K562 (cell line): ENCODE results near the gene PLOD1. TPM values are rescaled to one million over a fixed set of nuclear protein-coding genes. Genes with fewer than 3 reads are reported as not detected.
"Not testable (repeated sequence)": the region's sequence is repeated elsewhere in the genome, so short reads cannot be mapped to it uniquely, and the experiment has no call there.

ENCODE experiments used
- ATAC-seq: fragments of 200-7000 bp; cut with Tn5 transposase; 3 replicates; pipeline ENCODE4 v1.9.1; 2020; ENCODE audit warnings: moderate library complexity
- BruUV-seq: library from RNA; stranded (reverse); fragments of 400-500 nt; replicated peaks from 2 replicates; lab custom pipeline; 2021; lab: Mats Ljungman, UMichigan
- CTCF ChIA-PET: fragments of 300-600 bp; formaldehyde crosslinking; extraction: SDS; loops from one replicate; lab custom pipeline; 2021; ENCODE audit warnings: low intra/inter-chr PET ratio; lab: Yijun Ruan, JAX
- POLR2A ChIA-PET: fragments of 300-600, 350-650 bp; sonication (Branson Sonifier 250); formaldehyde crosslinking; extraction: SDS; loops from one replicate; lab custom pipeline; 2021; ENCODE audit warnings: antibody characterized with exemption, inconsistent platforms; lab: Yijun Ruan, JAX
- DNase-seq, 4 experiments: peaks; one replicate each; pipeline versions ENCODE4 v3.0.0 to v3.0.0-alpha.2; 2011 to 2018; ENCODE audit warnings: low spot score in 3 of 4, mixed read lengths in 3 of 4; ENCODE audit errors: extremely low read depth in 1 of 4
- FAIRE-seq: peaks from 2 replicates; lab custom pipeline; 2011; peaks lifted over from hg19 to GRCh38; lab: Jason Lieb, UNC
- H2AFZ ChIP-seq: 2 replicates; pipeline ENCODE4 v1.6.0; 2011; ENCODE audit warnings: low read depth, low read length, control low read depth, inconsistent platforms
- H3K27ac ChIP-seq: fragments of 200-600 bp; 3 replicates; pipeline ENCODE4 v1.8.0; 2011; ENCODE audit warnings: low read depth, mild to moderate bottlenecking, control low read depth, inconsistent platforms, low read length, moderate library complexity, mixed read lengths; ENCODE audit errors: extremely low read depth
- H3K27me3 ChIP-seq, 2 experiments: fragments of 300-600 bp in 1 of 2; 2 replicates in 1 of 2; 3 replicates in 1 of 2; pipeline versions ENCODE4 v1.6.0 to v1.8.0; 2011; ENCODE audit warnings: inconsistent platforms in 2 of 2, low read length in 2 of 2, mild to moderate bottlenecking in 1 of 2, mixed read lengths in 1 of 2, moderate library complexity in 1 of 2; ENCODE audit not compliant: control insufficient read depth in 2 of 2, insufficient read depth in 2 of 2
- H3K36me3 ChIP-seq: fragments of 300-600 bp; 3 replicates; pipeline ENCODE4 v1.8.0; 2011; ENCODE audit warnings: mild to moderate bottlenecking, low read length, inconsistent platforms; ENCODE audit not compliant: control insufficient read depth, insufficient read depth
- H3K4me1 ChIP-seq, 2 experiments: fragments of 200-600 bp in 1 of 2; replicated peaks in 1 of 2; 2 replicates in 1 of 2; 3 replicates in 1 of 2; pipeline versions ENCODE4 v1.5.1 to v1.8.0; 2011; ENCODE audit warnings: inconsistent platforms in 2 of 2, low read length in 2 of 2, mild to moderate bottlenecking in 1 of 2, mixed read lengths in 1 of 2, moderate library complexity in 1 of 2; ENCODE audit not compliant: control insufficient read depth in 2 of 2, insufficient read depth in 2 of 2
- H3K4me2 ChIP-seq: 2 replicates; pipeline ENCODE4 v1.6.1; 2011; ENCODE audit warnings: low read length, control low read depth, inconsistent platforms, mixed read lengths; ENCODE audit not compliant: insufficient read depth
- H3K4me3 ChIP-seq: fragments of 200-600 bp; sonication (generic), shearing (Covaris generic); 2 replicates; pipeline ENCODE4 v1.5.1; 2016; ENCODE audit warnings: control low read depth, inconsistent platforms
- H3K79me2 ChIP-seq: fragments of 200-600 bp; 3 replicates; pipeline ENCODE4 v1.8.0; 2011; ENCODE audit warnings: low read length, inconsistent platforms; ENCODE audit not compliant: control insufficient read depth, insufficient read depth
- H3K9ac ChIP-seq, 2 experiments: 2 replicates each; pipeline versions ENCODE4 v1.6.0 to v1.6.1; 2011; ENCODE audit warnings: low read depth in 2 of 2, low read length in 2 of 2, control low read depth in 1 of 2, inconsistent platforms in 1 of 2, mild to moderate bottlenecking in 1 of 2, mixed read lengths in 1 of 2; ENCODE audit not compliant: insufficient read depth in 1 of 2
- H3K9me1 ChIP-seq: one replicate; pipeline ENCODE4 v1.6.0; 2011; ENCODE audit warnings: inconsistent platforms, mild to moderate bottlenecking, low read length, moderate library complexity; ENCODE audit not compliant: control insufficient read depth, insufficient read depth
- H3K9me3 ChIP-seq: replicated peaks from 2 replicates; pipeline ENCODE4 v1.5.1; 2011; ENCODE audit warnings: low read depth, low read length, inconsistent platforms; ENCODE audit not compliant: control insufficient read depth, insufficient read depth
- H4K20me1 ChIP-seq: replicated peaks from 2 replicates; pipeline ENCODE4 v1.6.1; 2011; ENCODE audit warnings: low read length, inconsistent platforms, mixed read lengths; ENCODE audit not compliant: control insufficient read depth, insufficient read depth
- DPF2 ChIP-seq: fragments of 450-650 bp; IDR thresholded peaks from 2 replicates; pipeline ENCODE4 v1.6.1; 2016
- FOXK1 ChIP-seq: sonication (generic); formaldehyde crosslinking; IDR thresholded peaks from 2 replicates; pipeline ENCODE4 v1.8.0; 2022; ENCODE audit warnings: missing genetic modification reagents, mild to moderate bottlenecking, borderline replicate concordance
- NONO ChIP-seq, 2 experiments: fragments of 200-400 bp in 1 of 2; fragments of 450-650 bp in 1 of 2; formaldehyde crosslinking in 1 of 2; IDR thresholded peaks; 2 replicates each; pipeline ENCODE4 v1.6.1; 2017; ENCODE audit warnings: low read depth in 2 of 2, mild to moderate bottlenecking in 2 of 2, moderate library complexity in 2 of 2, low read length in 1 of 2
- PHF8 ChIP-seq: fragments of 200-600 bp; sonication (generic); IDR thresholded peaks from 2 replicates; pipeline ENCODE4 v1.6.1; 2012; ENCODE audit warnings: mixed run types, mild to moderate bottlenecking, inconsistent platforms, low read length, moderate library complexity, borderline replicate concordance
- RBBP5 ChIP-seq: fragments of 200-600 bp; sonication (generic); IDR thresholded peaks from 2 replicates; pipeline ENCODE4 v1.6.1; 2012; ENCODE audit warnings: borderline replicate concordance, mild to moderate bottlenecking, low read length, control low read depth, inconsistent platforms; ENCODE audit not compliant: insufficient read depth, poor library complexity, severe bottlenecking
- SMAD4 ChIP-seq: fragments of 250-450 bp; sonication (Bioruptor Pico); conservative IDR thresholded peaks from 2 replicates; pipeline ENCODE4 v1.8.0; 2021; ENCODE audit warnings: inconsistent platforms, mild to moderate bottlenecking, moderate library complexity
- YBX1 ChIP-seq: fragments of 450-650 bp; IDR thresholded peaks from 2 replicates; pipeline ENCODE4 v1.7.1; 2016; ENCODE audit warnings: mild to moderate bottlenecking
- ZFX ChIP-seq: sonication (generic); formaldehyde crosslinking; IDR thresholded peaks from 2 replicates; pipeline ENCODE4 v1.8.0; 2022; ENCODE audit warnings: mild to moderate bottlenecking, missing genetic modification reagents, moderate library complexity
- WGBS: fragments of 100-300 bp; shearing (Covaris generic); methylation state at CpG from one replicate; pipeline ENCODE4 v1.1.6; 2016; ENCODE audit warnings: low coverage, mixed read lengths; ENCODE audit not compliant: insufficient coverage; ENCODE audit errors: missing lambda C conversion rate; 5-methylcytosine and 5-hydroxymethylcytosine counted together
- in situ Hi-C: fragments of 300-500 bp; cut with MboI; formaldehyde crosslinking; loops from 4 replicates; pipeline ENCODE4 v1.15.0; 2018; ENCODE audit warnings: inconsistent platforms, mixed read lengths
- intact Hi-C: fragments of 100-400 bp; cut with micrococcal nuclease; formaldehyde crosslinking; loops from 2 replicates; pipeline ENCODE4 v1.14.2; 2022
- polyA plus RNA-seq, 8 experiments: library from polyadenylated mRNA; depleted of rRNA in 4 of 8; stranded (reverse) in 5 of 8; unstranded in 3 of 8; fragments of >200 nt; fragmentation: Nextera tagmentation in 2 of 8; fragmentation: Illumina TruSeq in 1 of 8; extraction: Ambion mirVana in 2 of 8; extraction: Trizol in 1 of 8; gene quantifications; 2 replicates each; pipeline versions ENCODE4 v1.2.1 to v1.2.3, GENCODE V29; 2011 to 2014; ENCODE audit warnings: inconsistent platforms in 1 of 8, missing spikeins in 1 of 8
- total RNA-seq, 7 experiments: library from RNA; depleted of rRNA in 6 of 7; stranded (reverse); fragments of >200 nt in 6 of 7; fragmentation: Illumina TruSeq in 2 of 7; extraction: Trizol in 2 of 7; gene quantifications; 2 replicates each; pipeline versions ENCODE4 v1.2.1 to v1.2.3, GENCODE V29; 2011 to 2021; ENCODE audit warnings: low replicate concordance in 1 of 7
- TF ChIP-seq, protein P1 (sequence below): sonication (generic); formaldehyde crosslinking; IDR thresholded peaks from 2 replicates; pipeline ENCODE4 v1.8.0; 2022; ENCODE audit warnings: mild to moderate bottlenecking, missing genetic modification reagents

Gene PLOD1
- total and polyA plus RNA-seq, 9 of the 15 experiments (the other 6 are each of a cell fraction or from before 2014, with no cell fraction given) = 16.6 to 90.8 (median 52.7) TPM

DNA sequence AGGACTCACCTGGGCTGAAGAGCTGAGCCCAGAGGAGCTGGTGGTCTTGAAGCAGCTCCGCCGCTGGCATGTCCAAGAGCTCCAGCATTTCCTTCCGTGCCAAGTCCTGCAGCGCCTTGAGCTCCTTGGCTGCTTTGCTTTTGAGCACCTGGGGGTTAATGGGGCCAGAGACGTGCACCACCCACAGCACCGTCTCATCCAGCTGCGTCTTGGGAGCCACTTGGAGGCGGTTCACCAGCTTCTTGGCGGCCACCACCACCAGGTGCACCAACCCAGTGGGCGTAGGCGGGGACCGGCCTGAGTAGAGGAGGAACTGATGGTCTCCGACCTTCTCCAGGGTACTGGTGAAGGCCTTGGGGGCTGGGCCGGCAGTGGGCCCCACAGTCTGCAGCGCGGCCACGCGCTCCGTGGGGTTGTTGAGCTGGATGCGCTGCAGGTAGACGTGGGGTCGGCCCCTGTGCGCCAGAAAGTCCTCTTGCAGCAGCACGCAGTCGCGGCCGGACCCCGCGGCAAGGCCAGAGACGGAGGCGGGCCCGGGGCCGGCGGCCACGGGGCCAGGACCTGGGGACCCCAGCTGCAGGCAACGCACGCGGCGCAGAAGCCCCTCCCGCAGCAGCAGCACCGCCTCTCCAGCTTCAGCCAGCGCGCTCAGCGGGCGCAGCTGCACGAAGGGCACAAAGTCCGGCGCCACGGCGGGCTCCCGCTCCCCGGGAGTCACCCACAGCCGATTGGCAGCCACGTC, 9.2 kb upstream of the PLOD1 start:
- POLR2A ChIA-PET = interaction anchor here (0.6 to 2.3 kb wide), 3 partner anchors 13 to 133 kb away, joined by 3 to 117 read pairs (median 11); no protein-coding TSS in a partner anchor
- BruUV-seq, DNase-seq, H3K9me1 ChIP-seq, in situ Hi-C loops, H3K9me3 ChIP-seq, H2AFZ ChIP-seq, intact Hi-C loops, H3K27me3 ChIP-seq, CTCF ChIA-PET, FAIRE-seq: not testable (repeated sequence)
- H3K27ac ChIP-seq = peak overlapping the region; percentile 50; the same call in 2 of the 3 replicates
- TF ChIP-seq RBBP5 = peak; percentile 50
- TF ChIP-seq FOXK1 = 0 out of 2 replicates have a peak, but pooled peaks have one; percentile 37
- WGBS = 4% methylated on average over 15 of the region's 54 CpGs
- H3K36me3 ChIP-seq = peaks cover 42% of the 10 kb centered on the region
- peaks cover 22% of the 10 kb centered on the region for H4K20me1 ChIP-seq
- peak overlapping the region; percentile 86 for H3K4me2 ChIP-seq
- H3K79me2 ChIP-seq = peaks cover 49% of the 10 kb centered on the region
- ATAC-seq = peak; percentile 13
- H3K4me3 ChIP-seq = peak overlapping the region; percentile 71
- H3K4me1 ChIP-seq = peaks cover 23 to 53% of the 10 kb centered on the region in 2 experiments
- H3K9ac ChIP-seq = peak overlapping the region; percentile 36 to 90

DNA sequence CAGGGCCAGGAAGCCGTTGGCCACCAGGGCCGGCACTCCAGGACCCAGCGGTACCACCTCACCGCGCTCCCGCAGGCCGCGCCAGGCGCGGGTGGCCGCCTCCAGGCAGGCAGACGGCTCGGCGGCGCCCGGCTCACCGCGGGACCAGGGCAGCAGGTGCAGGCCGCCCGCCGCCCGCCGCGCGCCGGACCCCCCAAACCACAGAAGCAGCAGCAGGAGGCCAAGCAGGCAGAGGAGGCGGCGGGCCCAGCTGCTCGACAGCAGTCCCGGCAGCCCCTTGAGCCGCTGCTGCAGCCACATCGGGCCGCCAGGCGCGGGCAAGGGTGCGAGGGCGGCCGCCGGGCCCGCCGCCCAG, 8.6 kb upstream of the PLOD1 start:
- Histone ChIP-seq H3K4me1 (peaks cover 28 to 58% of the 10 kb centered on the region in 2 experiments), H3K9me1 (no peaks in the 10 kb centered on the region), H3K27me3 (no peaks in the 10 kb centered on the region), H3K27ac (peak overlapping the region; percentile 50; the same call in 2 of the 3 replicates), H2AFZ (no peak overlapping the region), H4K20me1 (peaks cover 22% of the 10 kb centered on the region), H3K4me3 (peak overlapping the region; percentile 71), H3K36me3 (peaks cover 36% of the 10 kb centered on the region), H3K4me2 (peak overlapping the region; percentile 86; the same call in 1 of the 2 replicates), H3K79me2 (peaks cover 46% of the 10 kb centered on the region), H3K9ac (peak overlapping the region; percentile 36 to 90; a peak in 3 of 4 replicates), H3K9me3 (no peaks in the 10 kb centered on the region)
- ChIA-PET CTCF (no interaction called here), POLR2A (interaction anchor here (0.6 to 2.3 kb wide), 5 partner anchors 13 to 134 kb away, joined by 3 to 117 read pairs (median 5); no protein-coding TSS in a partner anchor)
- peak in 1 of 4 experiments; percentile 49 for DNase-seq
- ATAC-seq = peak; percentile 12
- no peak for FAIRE-seq
- intact Hi-C loops = no loop called here
- WGBS = under 1% methylated on average over 30 of the region's 41 CpGs
- BruUV-seq = no TSS peak
- in situ Hi-C loops = no loop called here
- no peak for TF ChIP-seq YBX1
- TF ChIP-seq ZFX (CRISPR knock-in tag) = 0 out of 2 replicates have a peak, but pooled peaks have one; percentile 27
- TF ChIP-seq DPF2 = no peak
- TF ChIP-seq, protein P1, sequence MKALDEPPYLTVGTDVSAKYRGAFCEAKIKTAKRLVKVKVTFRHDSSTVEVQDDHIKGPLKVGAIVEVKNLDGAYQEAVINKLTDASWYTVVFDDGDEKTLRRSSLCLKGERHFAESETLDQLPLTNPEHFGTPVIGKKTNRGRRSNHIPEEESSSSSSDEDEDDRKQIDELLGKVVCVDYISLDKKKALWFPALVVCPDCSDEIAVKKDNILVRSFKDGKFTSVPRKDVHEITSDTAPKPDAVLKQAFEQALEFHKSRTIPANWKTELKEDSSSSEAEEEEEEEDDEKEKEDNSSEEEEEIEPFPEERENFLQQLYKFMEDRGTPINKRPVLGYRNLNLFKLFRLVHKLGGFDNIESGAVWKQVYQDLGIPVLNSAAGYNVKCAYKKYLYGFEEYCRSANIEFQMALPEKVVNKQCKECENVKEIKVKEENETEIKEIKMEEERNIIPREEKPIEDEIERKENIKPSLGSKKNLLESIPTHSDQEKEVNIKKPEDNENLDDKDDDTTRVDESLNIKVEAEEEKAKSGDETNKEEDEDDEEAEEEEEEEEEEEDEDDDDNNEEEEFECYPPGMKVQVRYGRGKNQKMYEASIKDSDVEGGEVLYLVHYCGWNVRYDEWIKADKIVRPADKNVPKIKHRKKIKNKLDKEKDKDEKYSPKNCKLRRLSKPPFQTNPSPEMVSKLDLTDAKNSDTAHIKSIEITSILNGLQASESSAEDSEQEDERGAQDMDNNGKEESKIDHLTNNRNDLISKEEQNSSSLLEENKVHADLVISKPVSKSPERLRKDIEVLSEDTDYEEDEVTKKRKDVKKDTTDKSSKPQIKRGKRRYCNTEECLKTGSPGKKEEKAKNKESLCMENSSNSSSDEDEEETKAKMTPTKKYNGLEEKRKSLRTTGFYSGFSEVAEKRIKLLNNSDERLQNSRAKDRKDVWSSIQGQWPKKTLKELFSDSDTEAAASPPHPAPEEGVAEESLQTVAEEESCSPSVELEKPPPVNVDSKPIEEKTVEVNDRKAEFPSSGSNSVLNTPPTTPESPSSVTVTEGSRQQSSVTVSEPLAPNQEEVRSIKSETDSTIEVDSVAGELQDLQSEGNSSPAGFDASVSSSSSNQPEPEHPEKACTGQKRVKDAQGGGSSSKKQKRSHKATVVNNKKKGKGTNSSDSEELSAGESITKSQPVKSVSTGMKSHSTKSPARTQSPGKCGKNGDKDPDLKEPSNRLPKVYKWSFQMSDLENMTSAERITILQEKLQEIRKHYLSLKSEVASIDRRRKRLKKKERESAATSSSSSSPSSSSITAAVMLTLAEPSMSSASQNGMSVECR (CRISPR knock-in tag) = peak; percentile 13; the same call in 1 of the 2 replicates
- peak; percentile 46; the same call in 1 of the 2 replicates for TF ChIP-seq PHF8
- peak; percentile 16; the same call in 1 of the 2 replicates for TF ChIP-seq SMAD4
- peak in 1 of 2 experiments; percentile 69; a peak in 2 of 4 replicates for TF ChIP-seq NONO (IDR thresholded peaks at IDR 0.05; ENCODE audit: low read depth in 2 of 2, low read length in 1 of 2)
